Lung (tissue), 12 donors: ENCODE results near the gene GPR37L1. TPM values are rescaled to one million over a fixed set of nuclear protein-coding genes. Genes with fewer than 3 reads are reported as not detected.
"Not testable (repeated sequence)": the region's sequence is repeated elsewhere in the genome, so short reads cannot be mapped to it uniquely, and the experiment has no call there.

Source experiments
- ATAC-seq: fragments of 200-7000 bp; cut with Tn5 transposase; one replicate; pipeline ENCODE4 v1.9.1; 2020; ENCODE audit warnings: moderate number of reproducible peaks; ENCODE audit not compliant: insufficient read depth, low FRiP score
- DNase-seq, 3 donors: peaks; one replicate each; pipeline ENCODE4 v3.0.0-alpha.2; 2013 to 2017
- H3K27ac ChIP-seq, 2 donors: one replicate each; pipeline ENCODE4 v1.5.1; 2013; ENCODE audit warnings: mild to moderate bottlenecking in 2 of 2, moderate library complexity in 2 of 2, control low read depth in 1 of 2, inconsistent platforms in 1 of 2, low read depth in 1 of 2, low read length in 1 of 2
- H3K27me3 ChIP-seq, 3 donors: one replicate each; pipeline ENCODE4 v1.5.1; 2013; ENCODE audit warnings: low read length in 2 of 3; ENCODE audit not compliant: control insufficient read depth in 3 of 3, insufficient read depth in 3 of 3
- H3K36me3 ChIP-seq, 4 donors: one replicate each; pipeline ENCODE4 v1.5.1; 2013; ENCODE audit warnings: low read length in 4 of 4, mild to moderate bottlenecking in 1 of 4, moderate library complexity in 1 of 4; ENCODE audit not compliant: control insufficient read depth in 4 of 4, insufficient read depth in 4 of 4
- H3K4me1 ChIP-seq, 5 donors: one replicate each; pipeline ENCODE4 v1.5.1; 2013; ENCODE audit warnings: low read length in 5 of 5, mild to moderate bottlenecking in 2 of 5, moderate library complexity in 1 of 5; ENCODE audit not compliant: control insufficient read depth in 5 of 5, insufficient read depth in 5 of 5
- H3K4me3 ChIP-seq: one replicate; pipeline ENCODE4 v1.5.1; 2013; ENCODE audit warnings: mild to moderate bottlenecking, control low read depth, moderate library complexity
- H3K9ac ChIP-seq, 2 donors: one replicate each; pipeline ENCODE4 v1.5.1; 2013; ENCODE audit warnings: low read length in 2 of 2, control low read depth in 1 of 2; ENCODE audit not compliant: insufficient read depth in 1 of 2
- H3K9me3 ChIP-seq, 4 donors: one replicate each; pipeline ENCODE4 v1.5.1; 2013; ENCODE audit warnings: low read length in 3 of 4, mild to moderate bottlenecking in 1 of 4, moderate library complexity in 1 of 4; ENCODE audit not compliant: control insufficient read depth in 4 of 4, insufficient read depth in 3 of 4
- WGBS, 2 donors: extraction: QIAGEN DNeasy Blood & Tissue Kit; methylation state at CpG; one replicate each; pipeline ENCODE4 v1.1.7; 2013; 5-methylcytosine and 5-hydroxymethylcytosine counted together
- polyA plus RNA-seq, 2 donors: library from polyadenylated mRNA; stranded (reverse); fragments of 200-250 nt; gene quantifications; one replicate each; pipeline ENCODE4 v1.2.1, GENCODE V29; 2013
- total RNA-seq, 2 donors: library from RNA; depleted of rRNA in 1 of 2; stranded (reverse); fragments of >200 nt in 1 of 2; gene quantifications; one replicate each; pipeline ENCODE4 v1.2.1, GENCODE V29; 2014 to 2021
- TF ChIP-seq, protein P1 (sequence below): IDR thresholded peaks from 2 replicates; pipeline ENCODE4 v1.5.1; 2012; ENCODE audit warnings: mild to moderate bottlenecking; ENCODE audit errors: control extremely low read depth, extremely low read depth
- donor health status: control.
- donor health status: control.
- donor health status: Bipolar disorder and iron deficiency.
- donor health status: healthy.
- donor health status: DM: yes; HTN: yes; CAD: no.

GPR37L1 gene
- total and polyA plus RNA-seq, 4 donors = 0.04 to 0.09 (median 0.05) TPM; not detected in 1

DNA sequence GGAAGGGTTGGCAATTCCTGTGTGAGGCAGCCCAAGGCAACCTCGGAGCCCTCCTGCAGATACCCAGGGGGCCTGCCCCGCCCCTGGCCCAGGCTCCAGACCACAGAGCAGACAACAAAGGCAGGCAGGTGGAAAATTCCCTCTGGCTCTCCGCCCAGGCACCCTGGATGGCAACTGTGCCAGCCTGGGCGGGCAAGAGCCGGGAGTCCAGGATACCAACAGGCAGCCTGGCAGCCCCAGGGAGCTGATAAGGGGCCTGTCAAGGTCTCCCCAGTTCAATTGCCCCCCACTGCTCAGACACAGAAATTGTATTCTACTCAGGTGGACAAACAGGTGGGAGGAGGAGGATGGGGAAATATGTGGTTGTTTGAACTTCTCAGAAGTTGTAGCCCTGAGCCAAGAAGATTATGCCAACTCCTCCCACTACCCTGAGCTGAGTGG is 15.4 kb upstream of the GPR37L1 start:
- ATAC-seq = no peak
- 65 to 76% methylated on average over 5 of the region's 5 CpGs for WGBS, 2 donors

DNA sequence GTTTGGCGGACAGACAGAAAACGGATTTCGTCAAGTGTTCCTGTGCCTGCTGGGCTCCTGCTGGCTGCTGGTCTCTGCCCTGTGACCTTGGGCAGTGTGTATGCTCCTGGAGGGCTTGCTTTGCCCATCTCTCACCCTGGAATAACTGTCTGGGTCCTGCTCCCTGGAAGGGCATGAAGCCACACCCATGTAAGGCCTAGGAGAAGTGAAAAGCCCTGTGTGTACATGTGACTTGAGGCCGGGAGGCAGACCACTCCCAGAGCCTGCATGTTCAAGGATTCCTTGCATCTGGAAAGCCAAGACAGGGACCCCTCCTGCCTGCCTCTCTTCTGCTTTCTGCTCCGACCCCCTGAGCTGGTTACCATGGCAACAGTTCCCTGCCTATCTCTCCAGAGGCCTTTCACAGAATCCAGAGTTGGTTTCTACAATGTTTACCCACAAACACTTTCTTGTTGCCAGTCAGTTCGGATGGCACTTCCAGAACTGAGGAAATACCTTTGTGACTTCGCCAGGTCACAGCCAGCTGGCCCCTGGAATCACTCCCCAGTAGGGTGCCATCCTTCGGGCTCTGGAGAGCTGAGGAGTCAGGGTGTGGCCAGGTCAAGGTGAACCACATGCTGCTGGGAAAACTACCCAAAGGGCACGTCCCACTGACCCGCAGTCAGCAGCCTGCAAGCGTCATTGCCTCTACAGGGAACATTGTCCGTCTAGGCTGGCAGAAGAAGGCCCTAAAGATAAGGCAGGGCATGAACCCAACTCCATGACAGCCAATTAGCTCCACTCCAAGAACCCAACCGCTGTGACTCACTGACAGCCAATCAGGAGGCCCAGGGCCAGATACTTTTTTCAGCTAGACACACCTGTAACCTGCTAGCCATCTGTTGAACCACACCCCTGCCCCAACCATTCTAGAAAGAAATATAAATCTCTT is 14.7 kb upstream of the GPR37L1 start:
- DNase-seq (no peak), ATAC-seq (no peak)
- peak overlapping the region; percentile 79 to 94 for H3K27ac ChIP-seq
- peaks cover 0 to 12% (median 7%) of the 10 kb centered on the region in 5 donors for H3K4me1 ChIP-seq
- TF ChIP-seq, protein P1, sequence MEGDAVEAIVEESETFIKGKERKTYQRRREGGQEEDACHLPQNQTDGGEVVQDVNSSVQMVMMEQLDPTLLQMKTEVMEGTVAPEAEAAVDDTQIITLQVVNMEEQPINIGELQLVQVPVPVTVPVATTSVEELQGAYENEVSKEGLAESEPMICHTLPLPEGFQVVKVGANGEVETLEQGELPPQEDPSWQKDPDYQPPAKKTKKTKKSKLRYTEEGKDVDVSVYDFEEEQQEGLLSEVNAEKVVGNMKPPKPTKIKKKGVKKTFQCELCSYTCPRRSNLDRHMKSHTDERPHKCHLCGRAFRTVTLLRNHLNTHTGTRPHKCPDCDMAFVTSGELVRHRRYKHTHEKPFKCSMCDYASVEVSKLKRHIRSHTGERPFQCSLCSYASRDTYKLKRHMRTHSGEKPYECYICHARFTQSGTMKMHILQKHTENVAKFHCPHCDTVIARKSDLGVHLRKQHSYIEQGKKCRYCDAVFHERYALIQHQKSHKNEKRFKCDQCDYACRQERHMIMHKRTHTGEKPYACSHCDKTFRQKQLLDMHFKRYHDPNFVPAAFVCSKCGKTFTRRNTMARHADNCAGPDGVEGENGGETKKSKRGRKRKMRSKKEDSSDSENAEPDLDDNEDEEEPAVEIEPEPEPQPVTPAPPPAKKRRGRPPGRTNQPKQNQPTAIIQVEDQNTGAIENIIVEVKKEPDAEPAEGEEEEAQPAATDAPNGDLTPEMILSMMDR = no peak
- no peaks in the 10 kb centered on the region for H3K9me3 ChIP-seq
- no peaks in the 10 kb centered on the region for H3K27me3 ChIP-seq
- no peak overlapping the region for H3K4me3 ChIP-seq
- H3K36me3 ChIP-seq = no peaks in the 10 kb centered on the region
- WGBS, 2 donors = 61 to 81% methylated on average over 13 of the region's 13 CpGs
- no peak overlapping the region for H3K9ac ChIP-seq

More for the DNA sequence above, 15.4 kb upstream of the GPR37L1 start:
- no peak overlapping the region for H3K4me3 ChIP-seq
- peaks cover 0 to 12% (median 7%) of the 10 kb centered on the region in 5 donors for H3K4me1 ChIP-seq
- peak in 1 of 3 donors; percentile 55 for DNase-seq
- H3K9ac ChIP-seq = no peak overlapping the region
- H3K36me3 ChIP-seq = no peaks in the 10 kb centered on the region
- no peaks in the 10 kb centered on the region for H3K27me3 ChIP-seq
- H3K27ac ChIP-seq = peak overlapping the region; percentile 79 to 94
- H3K9me3 ChIP-seq = no peaks in the 10 kb centered on the region
- TF ChIP-seq, protein P1 = no peak

DNA sequence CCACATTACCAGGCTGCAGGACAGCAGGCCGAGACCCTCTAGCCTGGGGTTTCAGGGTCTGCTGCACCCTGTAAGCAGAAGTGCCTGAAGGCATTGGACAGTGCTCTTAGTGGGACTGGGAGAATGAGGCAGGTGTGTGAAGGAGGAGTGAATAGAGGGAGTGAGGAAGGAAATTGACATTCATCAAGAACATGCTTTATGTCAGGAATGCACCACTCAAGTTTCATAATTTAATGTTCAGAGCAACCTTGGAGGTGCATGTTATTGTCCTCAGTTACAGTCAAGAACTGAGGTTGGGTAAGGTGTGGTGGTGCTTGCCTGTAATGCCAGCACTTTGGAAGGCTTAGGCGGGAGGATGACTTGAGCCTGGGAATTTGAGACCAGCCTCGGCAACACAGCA is 11.7 kb upstream of the GPR37L1 start:
- H3K36me3 ChIP-seq = no peaks in the 10 kb centered on the region

DNA sequence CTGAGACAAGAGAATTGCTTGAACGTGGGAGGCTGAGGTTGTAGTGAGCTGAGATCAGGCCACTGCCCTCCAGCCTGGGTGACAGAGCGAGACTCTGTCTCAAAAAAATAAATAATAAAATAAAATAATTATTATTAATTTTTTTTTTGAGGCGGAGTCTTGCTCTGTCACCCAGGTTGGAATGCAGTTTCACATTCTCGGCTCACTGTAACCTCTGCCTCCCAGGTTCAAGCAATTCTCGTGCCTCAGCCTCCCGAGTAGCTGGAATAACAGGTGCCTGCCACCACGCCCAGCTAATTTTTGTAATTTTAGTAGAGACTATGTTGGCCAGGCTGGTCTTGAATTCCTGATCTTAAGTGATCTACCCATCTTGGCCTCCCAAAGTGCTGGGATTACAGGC is 11.1 kb upstream of the GPR37L1 start:
- not testable (repeated sequence) for H3K27ac ChIP-seq, H3K4me3 ChIP-seq, H3K27me3 ChIP-seq, H3K4me1 ChIP-seq, H3K9ac ChIP-seq, DNase-seq, ATAC-seq, H3K9me3 ChIP-seq, H3K36me3 ChIP-seq
- 80 to 91% methylated on average over 7 of the region's 7 CpGs for WGBS, 2 donors

More for the DNA sequence above, 11.7 kb upstream of the GPR37L1 start:
- no peaks in the 10 kb centered on the region for H3K9me3 ChIP-seq
- no peak overlapping the region for H3K9ac ChIP-seq
- H3K27me3 ChIP-seq = no peaks in the 10 kb centered on the region
- TF ChIP-seq, protein P1 = no peak
- peak overlapping the region in 1 of 2 donors; percentile 18 for H3K27ac ChIP-seq
- ATAC-seq = no peak
- H3K4me1 ChIP-seq = peaks cover 0 to 12% (median 4%) of the 10 kb centered on the region in 5 donors
- 83 to 95% methylated on average over 3 of the region's 3 CpGs for WGBS, 2 donors
- H3K4me3 ChIP-seq = no peak overlapping the region
- no peak for DNase-seq
